ENCODE measurements around the gene IL17REL. TPM values are rescaled to one million over a fixed set of nuclear protein-coding genes. Genes with fewer than 3 reads are reported as not detected.
A peak's percentile ranks its signal among the peaks of the same experiment; 100 is the strongest.

The IL17REL gene
- total RNA-seq, 1 donor from 2014 or later: not detected

GRCh38 chr22:50047346-50047745, 34.8 kb upstream of the IL17REL start:
- ATAC-seq: no peak
- H3K27ac ChIP-seq: no peak overlapping the region
- TF ChIP-seq CTCF (IDR thresholded peaks at IDR 0.05): no peak

GRCh38 chr22:50046481-50047245, 34.1 kb upstream of the IL17REL start:
- Histone ChIP-seq H3K9me3 (no peaks in the 10 kb centered on the region), H3K4me1 (no peaks in the 10 kb centered on the region), H3K27me3 (peaks cover 16% of the 10 kb centered on the region), H3K27ac (no peak overlapping the region), H3K4me3 (no peak overlapping the region), H3K36me3 (no peaks in the 10 kb centered on the region)
- DNase-seq (no peak), ATAC-seq (peak; percentile 8)
- no peak for TF ChIP-seq CTCF (IDR thresholded peaks at IDR 0.05)
- intact Hi-C loops (cut with DNase I): no loop called here

More at GRCh38 chr22:50047346-50047745, 34.8 kb upstream of the IL17REL start:
- H3K36me3 ChIP-seq: no peaks in the 10 kb centered on the region
- intact Hi-C loops (cut with DNase I): no loop called here
- H3K4me1 ChIP-seq: no peaks in the 10 kb centered on the region
- H3K9me3 ChIP-seq: no peaks in the 10 kb centered on the region
- H3K4me3 ChIP-seq: no peak overlapping the region
- peak; percentile 56 for DNase-seq
- H3K27me3 ChIP-seq: peaks cover 16% of the 10 kb centered on the region

- Histone ChIP-seq H3K27ac (no peak overlapping the region), H3K36me3 (no peaks in the 10 kb centered on the region), H3K27me3 (peaks cover 16% of the 10 kb centered on the region), H3K4me1 (no peaks in the 10 kb centered on the region), H3K9me3 (no peaks in the 10 kb centered on the region), H3K4me3 (no peak overlapping the region)
- DNase-seq (no peak), ATAC-seq (no peak)
- intact Hi-C loops (cut with DNase I): no loop called here
- no peak for TF ChIP-seq CTCF (IDR thresholded peaks at IDR 0.05)
These were observed 33.5 kb upstream of the IL17REL start for GRCh38 chr22:50046019-50046415.

GRCh38 chr22:50045211-50046018, 32.9 kb upstream of the IL17REL start:
- H3K36me3 ChIP-seq: no peaks in the 10 kb centered on the region
- H3K27me3 ChIP-seq: peaks cover 16% of the 10 kb centered on the region
- no peak overlapping the region for H3K27ac ChIP-seq
- peak; percentile 63 for DNase-seq
- no peak for TF ChIP-seq CTCF (IDR thresholded peaks at IDR 0.05)
- ATAC-seq: peak; percentile 7
- intact Hi-C loops (cut with DNase I): no loop called here
- H3K4me3 ChIP-seq: no peak overlapping the region
- H3K9me3 ChIP-seq: no peaks in the 10 kb centered on the region
- H3K4me1 ChIP-seq: no peaks in the 10 kb centered on the region

GRCh38 chr22:50044485-50045118, 32.0 kb upstream of the IL17REL start:
- H3K4me3 ChIP-seq: no peak overlapping the region
- H3K36me3 ChIP-seq: no peaks in the 10 kb centered on the region
- no peak for ATAC-seq
- peak; percentile 59 for DNase-seq
- no peak for TF ChIP-seq CTCF (IDR thresholded peaks at IDR 0.05)
- H3K9me3 ChIP-seq: no peaks in the 10 kb centered on the region
- H3K4me1 ChIP-seq: no peaks in the 10 kb centered on the region
- intact Hi-C loops (cut with DNase I): no loop called here
- H3K27me3 ChIP-seq: peaks cover 16% of the 10 kb centered on the region
- no peak overlapping the region for H3K27ac ChIP-seq
